Mucosa of descending colon (tissue), 3 donors: ENCODE results near the gene EXTL1. TPM values are rescaled to one million over a fixed set of nuclear protein-coding genes. Genes with fewer than 3 reads are reported as not detected.

ENCODE experiments used
- ATAC-seq: fragments of 200-7000 bp; cut with Tn5 transposase; one replicate; pipeline ENCODE4 v1.9.1; 2020; ENCODE audit warnings: mild to moderate bottlenecking, moderate library complexity
- DNase-seq, 3 donors: peaks; one replicate each; pipeline ENCODE4 v3.0.0-alpha.2; 2020
- H3K36me3 ChIP-seq: fragments of 200-600 bp; one replicate; pipeline ENCODE4 v1.8.0; 2021; ENCODE audit warnings: low read depth, mild to moderate bottlenecking
- H3K4me1 ChIP-seq: fragments of 200-600 bp; one replicate; pipeline ENCODE4 v1.8.0; 2021; ENCODE audit warnings: low read depth, mild to moderate bottlenecking
- H3K4me3 ChIP-seq: fragments of 200-600 bp; one replicate; pipeline ENCODE4 v1.8.0; 2021; ENCODE audit warnings: mild to moderate bottlenecking
- H3K9me3 ChIP-seq: fragments of 200-600 bp; one replicate; pipeline ENCODE4 v1.8.0; 2021; ENCODE audit warnings: mild to moderate bottlenecking
- intact Hi-C, 2 donors: fragments of 100-400 bp; cut with DNase I in 1 of 2; cut with micrococcal nuclease in 1 of 2; formaldehyde crosslinking; loops; one replicate each; pipeline versions ENCODE4 v1.11.0 to v1.11.1; 2022; cut with DNase I, micrococcal nuclease
- total RNA-seq, 3 donors: library from RNA; stranded (reverse); fragmentation: NEBNext Ultra II Directional in 2 of 3; extraction: Animal tissue kit (Norgen Biotek cat#: 25700) in 2 of 3; gene quantifications; one replicate each; pipeline versions ENCODE4 v1.2.1 to v1.2.4, GENCODE V29; 2021 to 2023
- TF ChIP-seq, protein P1 (sequence below): fragments of 200-600 bp; IDR thresholded peaks from one replicate; pipeline ENCODE4 v1.8.0; 2022; ENCODE audit warnings: antibody characterized with exemption, mild to moderate bottlenecking
- donor health status: DM: no; HTN: no; CAD: no; lungs with moderate emphysema.
- donor health status: DM: no; HTN: no; CAD: no.
- donor health status: DM: no; HTN: yes; CAD: no.

Gene EXTL1
- total RNA-seq, 3 donors from 2014 or later: 0.14 to 1.7 TPM; not detected in 1

GRCh38 chr1:26031611-26032220 lies 10.1 kb downstream of the EXTL1 start:
- intact Hi-C loops: loop anchor here in 1 of 2 donors (10.0 kb wide), 1 partner anchor 113 kb away; no protein-coding TSS in a partner anchor
- DNase-seq: no peak

DNA sequence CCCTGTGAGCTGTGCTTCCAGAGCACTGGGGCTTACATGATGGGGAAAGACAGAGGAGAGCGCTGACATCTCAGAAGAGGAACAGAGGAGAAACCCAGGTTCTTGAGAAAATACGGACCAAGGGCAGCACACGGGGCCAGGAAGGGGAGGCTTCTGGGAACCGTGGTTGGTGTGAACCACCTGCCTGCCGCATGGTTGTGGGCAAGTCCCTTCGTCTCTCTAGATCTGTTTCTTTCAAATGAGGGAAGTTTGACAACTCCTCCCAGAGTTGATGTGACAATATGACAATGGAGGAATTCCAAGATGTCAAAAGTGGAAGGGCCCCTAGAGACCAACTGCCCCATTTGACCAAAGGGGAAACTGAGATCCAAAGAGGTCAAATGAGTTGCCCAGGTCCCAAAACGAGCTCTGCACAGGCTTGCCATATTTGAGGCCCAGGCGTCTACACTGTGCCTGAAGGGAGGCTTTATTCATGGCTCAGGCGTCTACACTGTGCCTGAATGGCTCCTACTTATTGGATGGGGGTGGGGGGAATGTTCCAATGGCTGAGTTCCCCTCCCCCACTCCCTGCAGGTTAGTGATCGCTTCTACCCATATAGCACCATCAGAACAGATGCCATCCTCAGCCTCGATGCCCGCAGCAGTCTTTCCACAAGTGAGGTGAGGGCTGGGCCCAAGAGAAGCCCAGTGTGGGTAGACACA lies 11.2 kb downstream of the EXTL1 start:
- TF ChIP-seq, protein P1, sequence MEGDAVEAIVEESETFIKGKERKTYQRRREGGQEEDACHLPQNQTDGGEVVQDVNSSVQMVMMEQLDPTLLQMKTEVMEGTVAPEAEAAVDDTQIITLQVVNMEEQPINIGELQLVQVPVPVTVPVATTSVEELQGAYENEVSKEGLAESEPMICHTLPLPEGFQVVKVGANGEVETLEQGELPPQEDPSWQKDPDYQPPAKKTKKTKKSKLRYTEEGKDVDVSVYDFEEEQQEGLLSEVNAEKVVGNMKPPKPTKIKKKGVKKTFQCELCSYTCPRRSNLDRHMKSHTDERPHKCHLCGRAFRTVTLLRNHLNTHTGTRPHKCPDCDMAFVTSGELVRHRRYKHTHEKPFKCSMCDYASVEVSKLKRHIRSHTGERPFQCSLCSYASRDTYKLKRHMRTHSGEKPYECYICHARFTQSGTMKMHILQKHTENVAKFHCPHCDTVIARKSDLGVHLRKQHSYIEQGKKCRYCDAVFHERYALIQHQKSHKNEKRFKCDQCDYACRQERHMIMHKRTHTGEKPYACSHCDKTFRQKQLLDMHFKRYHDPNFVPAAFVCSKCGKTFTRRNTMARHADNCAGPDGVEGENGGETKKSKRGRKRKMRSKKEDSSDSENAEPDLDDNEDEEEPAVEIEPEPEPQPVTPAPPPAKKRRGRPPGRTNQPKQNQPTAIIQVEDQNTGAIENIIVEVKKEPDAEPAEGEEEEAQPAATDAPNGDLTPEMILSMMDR: no peak
- DNase-seq: no peak
- H3K4me3 ChIP-seq: no peak overlapping the region
- intact Hi-C loops: loop anchor here in 1 of 2 donors (10.0 kb wide), 1 partner anchor 112 kb away; no protein-coding TSS in a partner anchor
- ATAC-seq: no peak
- H3K36me3 ChIP-seq: no peaks in the 10 kb centered on the region
- H3K4me1 ChIP-seq: peaks cover 9% of the 10 kb centered on the region
- no peaks in the 10 kb centered on the region for H3K9me3 ChIP-seq

More at GRCh38 chr1:26031611-26032220, 10.1 kb downstream of the EXTL1 start:
- Histone ChIP-seq H3K9me3 (no peaks in the 10 kb centered on the region), H3K36me3 (no peaks in the 10 kb centered on the region), H3K4me3 (no peak overlapping the region), H3K4me1 (peaks cover 9% of the 10 kb centered on the region)
- ATAC-seq: no peak
- TF ChIP-seq, protein P1: no peak

GRCh38 chr1:26034504-26035202 lies 13.1 kb downstream of the EXTL1 start:
- intact Hi-C loops: loop anchor here in 1 of 2 donors (10.0 kb wide), 1 partner anchor 110 kb away; no protein-coding TSS in a partner anchor
- Histone ChIP-seq H3K9me3 (no peaks in the 10 kb centered on the region), H3K36me3 (no peaks in the 10 kb centered on the region), H3K4me1 (peaks cover 9% of the 10 kb centered on the region), H3K4me3 (no peak overlapping the region)
- ATAC-seq (no peak), DNase-seq (no peak)
- TF ChIP-seq, protein P1: no peak

- intact Hi-C loops: loop anchor here in 1 of 2 donors (10.0 kb wide), 1 partner anchor 109 kb away; no protein-coding TSS in a partner anchor
- Histone ChIP-seq H3K4me1 (peaks cover 9% of the 10 kb centered on the region), H3K9me3 (no peaks in the 10 kb centered on the region), H3K36me3 (no peaks in the 10 kb centered on the region), H3K4me3 (peak overlapping the region; percentile 44)
- TF ChIP-seq, protein P1: no peak
- ATAC-seq (peak; percentile 97), DNase-seq (peak; percentile 92 to 98 (median 96))
Observed at GRCh38 chr1:26035203-26035958, 13.8 kb downstream of the EXTL1 start.
